Lower leg skin (tissue), 4 donors: Measurements from ENCODE around the gene HOXB7. TPM values are rescaled to one million over a fixed set of nuclear protein-coding genes. Genes with fewer than 3 reads are reported as not detected.

Experiments used
- DNase-seq, 2 donors: peaks; one replicate each; pipeline ENCODE4 v3.0.0-alpha.2; 2019; ENCODE audit warnings: low spot score in 2 of 2
- H3K4me3 ChIP-seq: fragments of 200-600 bp; sonication (generic); 2 replicates; pipeline ENCODE4 v1.5.1; 2017; ENCODE audit warnings: mild to moderate bottlenecking, low read depth; ENCODE audit not compliant: poor library complexity, severe bottlenecking
- POLR2A ChIP-seq, 2 donors: fragments of 450-650 bp; IDR thresholded peaks; one replicate each; pipeline ENCODE4 v1.6.1; 2016 to 2017; ENCODE audit warnings: antibody characterized with exemption in 2 of 2, mild to moderate bottlenecking in 1 of 2, moderate library complexity in 1 of 2
- WGBS, 2 donors: methylation state at CpG; one replicate each; pipeline ENCODE4 v1.1.5; 2018; 5-methylcytosine and 5-hydroxymethylcytosine counted together
- intact Hi-C: fragments of 100-400 bp; cut with DNase I; formaldehyde crosslinking; loops from one replicate; pipeline ENCODE4 v1.15.0; 2023; ENCODE audit warnings: low total_unique reads
- total RNA-seq, 4 donors: library from RNA; depleted of rRNA; stranded (reverse); fragments of >200 nt; gene quantifications; one replicate each; pipeline ENCODE4 v1.1.0, GENCODE V29; 2016
- TF ChIP-seq, protein P1 (sequence below), 3 donors: fragments of 450-650 bp; IDR thresholded peaks; one replicate each; pipeline ENCODE4 v1.5.1; 2016; ENCODE audit warnings: antibody characterized with exemption in 3 of 3, mild to moderate bottlenecking in 3 of 3, moderate library complexity in 2 of 3

The HOXB7 gene
- total RNA-seq, 4 donors from 2014 or later: 1.3 to 11.5 (median 5.3) TPM

DNA sequence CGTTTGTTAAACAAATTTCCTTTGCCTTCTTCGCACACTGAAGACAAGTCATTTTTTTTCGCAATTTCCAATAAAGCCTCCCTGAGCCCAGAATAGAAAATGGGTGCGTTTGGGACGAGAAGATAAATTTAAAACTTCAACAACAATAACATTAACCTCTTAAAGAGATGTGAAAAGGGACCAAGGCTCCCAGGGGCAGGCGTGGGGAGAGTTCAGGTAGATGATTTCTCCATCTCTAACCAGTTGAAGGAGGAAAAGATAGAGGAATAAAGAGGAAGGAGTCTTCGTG is 31.4 kb downstream of the HOXB7 start:
- 68 to 73% methylated on average over 7 of the region's 7 CpGs for WGBS, 2 donors
- DNase-seq: no peak
- intact Hi-C loops: no loop called here
- H3K4me3 ChIP-seq: no peak overlapping the region
- TF ChIP-seq POLR2A (IDR thresholded peaks at IDR 0.05): no peak
- TF ChIP-seq, protein P1, sequence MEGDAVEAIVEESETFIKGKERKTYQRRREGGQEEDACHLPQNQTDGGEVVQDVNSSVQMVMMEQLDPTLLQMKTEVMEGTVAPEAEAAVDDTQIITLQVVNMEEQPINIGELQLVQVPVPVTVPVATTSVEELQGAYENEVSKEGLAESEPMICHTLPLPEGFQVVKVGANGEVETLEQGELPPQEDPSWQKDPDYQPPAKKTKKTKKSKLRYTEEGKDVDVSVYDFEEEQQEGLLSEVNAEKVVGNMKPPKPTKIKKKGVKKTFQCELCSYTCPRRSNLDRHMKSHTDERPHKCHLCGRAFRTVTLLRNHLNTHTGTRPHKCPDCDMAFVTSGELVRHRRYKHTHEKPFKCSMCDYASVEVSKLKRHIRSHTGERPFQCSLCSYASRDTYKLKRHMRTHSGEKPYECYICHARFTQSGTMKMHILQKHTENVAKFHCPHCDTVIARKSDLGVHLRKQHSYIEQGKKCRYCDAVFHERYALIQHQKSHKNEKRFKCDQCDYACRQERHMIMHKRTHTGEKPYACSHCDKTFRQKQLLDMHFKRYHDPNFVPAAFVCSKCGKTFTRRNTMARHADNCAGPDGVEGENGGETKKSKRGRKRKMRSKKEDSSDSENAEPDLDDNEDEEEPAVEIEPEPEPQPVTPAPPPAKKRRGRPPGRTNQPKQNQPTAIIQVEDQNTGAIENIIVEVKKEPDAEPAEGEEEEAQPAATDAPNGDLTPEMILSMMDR (IDR thresholded peaks at IDR 0.05): no peak

DNA sequence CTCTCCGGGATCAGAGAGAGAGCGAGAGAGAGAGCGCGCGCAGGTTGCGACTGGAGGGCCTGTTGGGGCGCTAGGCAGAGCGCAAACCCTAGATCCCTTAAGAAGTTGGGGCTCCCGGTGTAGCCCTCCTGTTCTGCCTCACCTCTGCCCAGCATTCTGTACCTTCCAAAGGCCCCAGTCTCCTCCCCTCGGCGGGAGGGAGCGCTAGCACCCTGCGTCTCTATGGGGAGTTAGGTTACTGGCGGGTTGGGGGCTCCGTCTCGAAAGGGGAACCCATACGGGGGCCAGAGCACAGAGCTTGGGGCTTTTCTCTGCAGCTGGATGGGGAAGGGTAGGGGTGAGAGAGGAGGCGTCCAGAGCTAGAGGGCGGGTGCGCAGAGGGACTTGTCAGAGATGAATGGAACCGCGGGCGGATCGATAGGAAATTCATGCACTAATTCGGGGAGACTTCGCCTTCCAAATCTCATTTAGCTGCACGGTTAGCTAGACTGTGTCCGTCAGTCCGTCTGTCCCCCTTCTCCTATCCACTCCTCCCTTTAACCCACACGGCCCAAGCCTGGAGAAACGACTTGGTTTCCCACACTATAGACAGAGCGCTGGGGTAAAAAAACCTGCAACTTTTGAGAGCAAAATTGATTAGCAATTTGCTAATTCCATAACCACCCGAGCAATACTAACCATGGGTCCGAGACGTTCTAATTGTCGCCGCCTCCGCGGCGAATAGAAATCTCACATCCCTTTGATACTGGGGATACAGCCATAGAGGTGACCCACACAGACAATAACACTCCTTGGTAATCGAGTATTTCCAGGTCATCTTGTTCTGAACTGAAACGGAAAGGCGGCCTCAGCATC is 32.0 kb downstream of the HOXB7 start:
- peak overlapping the region; percentile 31 for H3K4me3 ChIP-seq
- WGBS, 2 donors: 21 to 27% methylated on average over 41 to 43 of the region's 43 CpGs
- DNase-seq: no peak
- TF ChIP-seq POLR2A (IDR thresholded peaks at IDR 0.05): no peak
- TF ChIP-seq, protein P1 (IDR thresholded peaks at IDR 0.05): no peak
- intact Hi-C loops: no loop called here

DNA sequence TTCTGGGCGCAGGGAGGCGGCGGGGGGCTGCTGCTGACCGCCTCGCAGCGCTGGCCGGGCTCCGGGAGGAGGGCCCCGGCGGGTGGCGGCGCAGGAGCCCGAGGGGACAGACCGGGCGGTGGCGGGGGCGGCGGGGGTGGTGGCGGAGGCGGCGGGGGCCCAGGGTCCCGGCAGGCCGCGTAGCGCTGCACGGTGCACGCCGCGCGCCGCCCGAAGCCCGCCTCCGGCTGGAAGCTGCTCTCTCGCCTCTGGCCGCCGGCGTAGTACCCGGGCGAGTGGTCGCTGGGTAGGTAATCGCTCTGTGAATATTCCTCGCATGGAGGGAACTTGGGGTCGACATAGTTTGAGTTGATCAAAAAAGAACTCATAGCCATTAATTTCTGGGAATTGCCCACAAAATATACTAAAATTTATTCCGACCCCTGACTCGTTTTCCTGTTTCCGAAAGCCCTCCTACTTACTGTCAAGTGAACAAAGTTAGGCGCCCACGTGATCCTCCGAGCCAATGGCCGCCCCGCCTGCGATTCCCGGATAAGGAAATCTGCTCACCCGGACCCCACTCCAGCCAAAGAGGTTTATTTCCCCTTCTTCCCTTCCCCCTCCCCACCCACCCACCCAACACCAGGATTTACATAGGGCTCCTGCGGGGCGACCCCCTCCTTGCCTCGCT is 32.7 kb downstream of the HOXB7 start, which contains the start of gene HOXB4:
HOXB4 (minus strand) TSS at position 405 of the 670 bp plus-strand sequence; CDS start at position 374, 31 bp downstream.
- DNase-seq: peak; percentile 91 to 98
- H3K4me3 ChIP-seq: peak within 1 kb of the TSS; percentile 31
- 0 to 1% methylated on average over 23 to 31 of the region's 58 CpGs for WGBS, 2 donors
- intact Hi-C loops: no loop called here
- TF ChIP-seq POLR2A (IDR thresholded peaks at IDR 0.05): no peak
- TF ChIP-seq, protein P1 (IDR thresholded peaks at IDR 0.05): no peak

DNA sequence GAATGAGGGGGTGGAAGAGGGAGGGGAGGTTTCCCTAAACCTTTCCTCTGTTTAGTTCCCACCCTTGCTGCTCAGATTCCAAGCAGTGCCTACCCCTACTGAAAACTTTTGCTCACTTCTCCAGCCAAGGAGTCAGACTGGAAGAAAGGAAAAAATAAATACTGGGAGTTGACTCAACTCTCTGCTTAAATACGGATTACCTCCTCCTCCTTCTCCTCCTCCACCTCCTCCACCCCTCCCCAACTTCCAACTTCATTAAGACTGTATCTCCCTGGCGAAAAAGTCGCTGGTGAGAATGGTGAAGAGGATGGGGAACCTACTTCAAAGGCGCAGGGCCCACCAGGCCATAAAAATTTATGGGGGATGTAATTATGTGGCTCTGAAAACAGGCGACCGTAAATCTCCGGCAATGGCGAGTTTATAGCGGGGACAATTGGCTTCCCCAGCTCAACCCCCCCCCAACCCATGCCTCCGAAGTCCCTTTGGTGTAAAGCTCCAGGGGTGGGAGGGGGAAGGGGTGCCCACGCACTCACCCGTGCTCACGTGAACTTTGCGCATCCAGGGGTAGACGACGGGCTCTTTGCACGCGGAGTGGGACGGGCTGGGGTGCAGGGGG is 33.4 kb downstream of the HOXB7 start:
- intact Hi-C loops: no loop called here
- WGBS, 2 donors: 2 to 4% methylated on average over 16 to 19 of the region's 19 CpGs
- TF ChIP-seq POLR2A (IDR thresholded peaks at IDR 0.05): no peak
- TF ChIP-seq, protein P1 (IDR thresholded peaks at IDR 0.05): no peak
- peak overlapping the region; percentile 29 for H3K4me3 ChIP-seq
- DNase-seq: no peak

DNA sequence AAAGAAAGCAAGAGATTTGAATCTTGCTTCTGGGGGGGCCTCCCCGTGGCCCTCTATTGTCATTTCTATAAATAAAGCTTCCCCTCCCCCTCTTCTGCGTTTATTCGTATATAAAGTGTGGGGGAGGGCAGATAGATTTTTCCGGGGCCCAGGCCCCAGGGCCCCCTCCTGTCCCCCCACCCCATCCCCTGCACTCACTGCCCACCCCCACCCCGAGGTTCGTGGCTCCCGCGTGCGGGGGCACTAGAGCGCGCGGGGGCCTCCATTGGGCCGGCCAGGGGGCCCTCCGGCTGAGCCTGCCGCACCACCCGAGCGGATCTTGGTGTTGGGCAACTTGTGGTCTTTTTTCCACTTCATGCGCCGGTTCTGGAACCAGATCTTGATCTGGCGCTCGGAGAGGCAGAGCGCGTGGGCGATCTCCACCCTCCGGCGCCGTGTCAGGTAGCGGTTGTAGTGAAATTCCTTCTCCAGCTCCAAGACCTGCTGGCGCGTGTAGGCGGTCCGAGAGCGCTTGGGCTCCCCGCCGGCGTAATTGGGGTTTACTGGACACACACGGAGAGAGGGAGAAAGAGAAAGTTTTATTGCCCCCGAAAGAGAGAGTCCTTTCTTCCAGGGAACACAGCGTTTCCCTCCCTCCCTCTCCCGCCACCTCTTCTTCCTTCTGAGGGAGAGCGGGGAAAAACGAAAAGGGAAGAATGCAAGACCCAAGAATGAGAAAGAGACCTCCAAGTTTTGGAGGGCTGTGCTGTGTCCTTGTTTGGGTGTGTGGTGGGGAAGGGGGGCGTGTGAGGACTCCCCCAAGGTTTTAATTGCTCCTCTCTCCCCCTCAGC is 34.1 kb downstream of the HOXB7 start:
- peak in 1 of 2 donors; percentile 93 for DNase-seq
- TF ChIP-seq, protein P1 (IDR thresholded peaks at IDR 0.05): no peak
- no peak for TF ChIP-seq POLR2A (IDR thresholded peaks at IDR 0.05)
- intact Hi-C loops: no loop called here
- no peak overlapping the region for H3K4me3 ChIP-seq
- WGBS, 2 donors: 22 to 27% methylated on average over 33 to 34 of the region's 43 CpGs
